Smooth muscle cell (in vitro differentiated cells): Measurements from ENCODE around the gene CLCA4. TPM values are rescaled to one million over a fixed set of nuclear protein-coding genes. Genes with fewer than 3 reads are reported as not detected.

ENCODE experiments used
- DNase-seq: peaks from one replicate; lab custom pipeline; 2025; ENCODE audit not compliant: unreplicated experiment; lab: John Stamatoyannopoulos, UW
- H2AFZ ChIP-seq: fragments of 200-600 bp; sonication (generic); 2 replicates; pipeline ENCODE4 v1.6.0; 2016; ENCODE audit warnings: antibody characterized with exemption, low read depth, mild to moderate bottlenecking
- H3F3A ChIP-seq: fragments of 200-600 bp; sonication (generic); 2 replicates; pipeline ENCODE4 v1.6.0; 2017; ENCODE audit warnings: antibody characterized with exemption, low read depth
- H3K27ac ChIP-seq: fragments of 200-600 bp; sonication (generic); 2 replicates; pipeline ENCODE4 v1.5.1; 2016; ENCODE audit warnings: low read depth, mild to moderate bottlenecking
- H3K27me3 ChIP-seq: fragments of 200-600 bp; sonication (generic); 2 replicates; pipeline ENCODE4 v1.6.1; 2016; ENCODE audit warnings: low read depth, mild to moderate bottlenecking
- H3K36me3 ChIP-seq: fragments of 200-600 bp; sonication (generic); 2 replicates; pipeline ENCODE4 v1.5.1; 2016; ENCODE audit warnings: low read depth
- H3K4me1 ChIP-seq: fragments of 200-600 bp; sonication (generic); 2 replicates; pipeline ENCODE4 v1.5.1; 2016; ENCODE audit warnings: low read depth
- H3K4me2 ChIP-seq: fragments of 200-600 bp; sonication (generic); 2 replicates; pipeline ENCODE4 v1.6.0; 2016; ENCODE audit warnings: mild to moderate bottlenecking
- H3K4me3 ChIP-seq: fragments of 200-600 bp; sonication (generic); 2 replicates; pipeline ENCODE4 v1.5.1; 2016; ENCODE audit warnings: mild to moderate bottlenecking
- H3K79me2 ChIP-seq: fragments of 200-600 bp; sonication (generic); 2 replicates; pipeline ENCODE4 v1.6.0; 2016; ENCODE audit warnings: low read depth, mild to moderate bottlenecking
- H3K9ac ChIP-seq: fragments of 200-600 bp; sonication (generic); 2 replicates; pipeline ENCODE4 v1.6.0; 2016; ENCODE audit warnings: low read depth
- H3K9me3 ChIP-seq: fragments of 200-600 bp; sonication (generic); replicated peaks from 2 replicates; pipeline ENCODE4 v1.5.1; 2016; ENCODE audit warnings: low read depth
- H4K20me1 ChIP-seq: fragments of 200-600 bp; sonication (generic); 2 replicates; pipeline ENCODE4 v1.6.0; 2016; ENCODE audit warnings: low read depth
- WGBS: methylation state at CpG from one replicate; pipeline ENCODE4 v1.1.7; 2016; ENCODE audit warnings: low lambda C conversion rate; 5-methylcytosine and 5-hydroxymethylcytosine counted together
- polyA plus RNA-seq: library from polyadenylated mRNA; unstranded; fragments of >200 nt; fragmentation: Nextera tagmentation; extraction: Ambion mirVana; gene quantifications from 2 replicates; pipeline ENCODE4 v1.2.1, GENCODE V29; 2016
- total RNA-seq: library from RNA; depleted of rRNA; stranded (reverse); fragments of >200 nt; gene quantifications from 2 replicates; pipeline ENCODE4 v1.2.3, GENCODE V29; 2014
- TF ChIP-seq, protein P1 (sequence below): fragments of 200-600 bp; sonication (generic); IDR thresholded peaks from 2 replicates; pipeline ENCODE4 v1.5.1; 2017; ENCODE audit warnings: borderline replicate concordance, mild to moderate bottlenecking, antibody characterized with exemption; ENCODE audit not compliant: insufficient read depth, poor library complexity, severe bottlenecking

Gene CLCA4
- total and polyA plus RNA-seq, 2 experiments from 2014 or later, result not detected

DNA sequence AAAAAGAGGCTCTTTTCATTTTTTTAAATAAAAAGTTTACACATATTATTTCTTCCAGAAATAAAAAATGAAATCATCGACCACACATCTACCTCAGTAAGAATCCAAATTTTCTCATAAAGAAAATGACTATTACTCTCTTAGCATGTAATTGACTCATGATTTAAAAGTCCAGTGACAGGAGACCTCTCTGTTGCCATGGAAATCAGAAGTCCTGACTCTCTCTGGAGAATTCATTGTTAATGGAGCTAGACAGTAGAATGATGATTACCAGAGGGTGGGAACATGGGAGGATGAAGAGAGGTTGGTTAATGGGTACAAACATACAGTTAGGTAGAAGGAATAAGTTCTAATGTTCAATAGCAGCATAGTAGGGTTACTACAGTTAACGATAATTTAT lies 5.0 kb upstream of the CLCA4 start:
- no peaks in the 10 kb centered on the region for H4K20me1 ChIP-seq
- H3K4me1 ChIP-seq, result no peaks in the 10 kb centered on the region
- DNase-seq, result no peak
- H3K9ac ChIP-seq, result peak overlapping the region; percentile 24
- H3K4me3 ChIP-seq, result no peak overlapping the region
- no peaks in the 10 kb centered on the region for H3K9me3 ChIP-seq
- H3K36me3 ChIP-seq, result no peaks in the 10 kb centered on the region
- no peaks in the 10 kb centered on the region for H3F3A ChIP-seq
- H2AFZ ChIP-seq, result no peak overlapping the region
- 88% methylated on average over 2 of the region's 2 CpGs for WGBS
- H3K4me2 ChIP-seq, result no peak overlapping the region
- H3K79me2 ChIP-seq, result no peaks in the 10 kb centered on the region
- H3K27me3 ChIP-seq, result no peaks in the 10 kb centered on the region
- TF ChIP-seq, protein P1, sequence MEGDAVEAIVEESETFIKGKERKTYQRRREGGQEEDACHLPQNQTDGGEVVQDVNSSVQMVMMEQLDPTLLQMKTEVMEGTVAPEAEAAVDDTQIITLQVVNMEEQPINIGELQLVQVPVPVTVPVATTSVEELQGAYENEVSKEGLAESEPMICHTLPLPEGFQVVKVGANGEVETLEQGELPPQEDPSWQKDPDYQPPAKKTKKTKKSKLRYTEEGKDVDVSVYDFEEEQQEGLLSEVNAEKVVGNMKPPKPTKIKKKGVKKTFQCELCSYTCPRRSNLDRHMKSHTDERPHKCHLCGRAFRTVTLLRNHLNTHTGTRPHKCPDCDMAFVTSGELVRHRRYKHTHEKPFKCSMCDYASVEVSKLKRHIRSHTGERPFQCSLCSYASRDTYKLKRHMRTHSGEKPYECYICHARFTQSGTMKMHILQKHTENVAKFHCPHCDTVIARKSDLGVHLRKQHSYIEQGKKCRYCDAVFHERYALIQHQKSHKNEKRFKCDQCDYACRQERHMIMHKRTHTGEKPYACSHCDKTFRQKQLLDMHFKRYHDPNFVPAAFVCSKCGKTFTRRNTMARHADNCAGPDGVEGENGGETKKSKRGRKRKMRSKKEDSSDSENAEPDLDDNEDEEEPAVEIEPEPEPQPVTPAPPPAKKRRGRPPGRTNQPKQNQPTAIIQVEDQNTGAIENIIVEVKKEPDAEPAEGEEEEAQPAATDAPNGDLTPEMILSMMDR, result no peak
- H3K27ac ChIP-seq, result peak overlapping the region; percentile 45

DNA sequence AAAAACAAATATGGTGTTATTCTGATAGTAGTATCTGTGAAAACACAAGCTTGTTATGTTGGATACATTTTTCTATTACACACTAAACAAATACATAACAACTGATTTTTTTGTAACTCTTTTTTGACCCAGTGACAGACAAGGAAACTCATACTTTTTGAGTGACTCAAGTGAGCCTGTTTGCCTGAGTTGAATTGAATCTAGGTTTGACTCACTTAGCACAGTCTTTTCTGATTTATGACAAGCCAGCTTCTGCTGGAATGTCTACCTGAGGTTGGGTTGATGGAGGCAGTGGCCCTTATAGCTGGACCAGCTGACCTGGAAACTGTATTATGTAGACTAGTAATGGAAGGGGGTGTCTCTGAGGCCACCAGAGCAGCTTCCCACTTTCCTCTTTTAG lies 4.2 kb upstream of the CLCA4 start:
- no peak for DNase-seq
- Histone ChIP-seq H3K79me2 (no peaks in the 10 kb centered on the region), H3F3A (no peaks in the 10 kb centered on the region), H4K20me1 (no peaks in the 10 kb centered on the region), H3K36me3 (no peaks in the 10 kb centered on the region), H3K27me3 (no peaks in the 10 kb centered on the region), H3K9me3 (no peaks in the 10 kb centered on the region), H3K4me1 (no peaks in the 10 kb centered on the region), H3K4me3 (no peak overlapping the region), H3K27ac (peak overlapping the region; percentile 52), H3K4me2 (no peak overlapping the region), H2AFZ (no peak overlapping the region), H3K9ac (peak overlapping the region; percentile 24)
- TF ChIP-seq, protein P1, result no peak

DNA sequence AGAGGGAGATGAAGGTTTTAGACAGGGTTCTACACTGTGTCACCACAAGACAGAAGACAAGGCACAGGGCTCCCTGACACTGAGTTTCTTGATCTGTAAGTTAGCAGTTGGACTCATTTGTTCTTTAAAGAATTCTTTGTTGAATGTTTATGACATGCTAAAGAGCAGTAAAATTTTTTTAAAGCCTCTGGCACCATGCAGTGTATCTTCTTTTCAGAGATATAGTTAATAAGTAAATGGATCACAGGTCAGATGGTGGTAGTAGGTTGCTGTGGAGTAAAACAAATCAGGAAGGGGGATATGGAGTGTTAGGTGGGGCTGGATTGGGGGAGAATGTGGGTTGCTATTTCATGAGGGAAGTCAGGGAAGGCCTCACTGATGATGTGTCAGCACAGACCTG lies 2.0 kb downstream of the CLCA4 start:
- H2AFZ ChIP-seq, result no peak overlapping the region
- no peaks in the 10 kb centered on the region for H3K27me3 ChIP-seq
- H3K4me3 ChIP-seq, result no peak overlapping the region
- H3F3A ChIP-seq, result no peaks in the 10 kb centered on the region
- TF ChIP-seq, protein P1, result no peak
- H3K36me3 ChIP-seq, result no peaks in the 10 kb centered on the region
- no peak overlapping the region for H3K4me2 ChIP-seq
- H4K20me1 ChIP-seq, result no peaks in the 10 kb centered on the region
- no peak for DNase-seq
- H3K79me2 ChIP-seq, result no peaks in the 10 kb centered on the region
- no peaks in the 10 kb centered on the region for H3K9me3 ChIP-seq
- H3K9ac ChIP-seq, result no peak overlapping the region
- no peak overlapping the region for H3K27ac ChIP-seq
- H3K4me1 ChIP-seq, result no peaks in the 10 kb centered on the region

DNA sequence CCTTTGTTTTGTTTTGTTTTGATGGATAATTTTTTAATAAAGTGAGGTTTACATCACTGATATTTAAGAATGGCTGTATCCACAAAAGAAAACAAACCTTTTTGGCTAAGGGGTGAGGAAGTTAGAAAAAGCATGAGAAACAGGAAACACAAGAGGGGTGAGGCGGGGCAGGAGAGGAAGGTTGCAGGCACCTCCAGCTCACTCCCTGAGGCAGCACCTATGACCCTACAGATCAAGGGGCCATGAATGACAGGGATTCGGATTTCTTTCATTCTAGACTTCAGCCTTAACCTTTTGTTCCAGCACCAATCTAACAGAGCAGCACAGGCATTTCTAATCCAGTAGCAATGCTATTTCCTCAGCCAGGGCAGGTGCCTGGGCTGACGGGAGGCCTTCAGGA lies 4.4 kb downstream of the CLCA4 start:
- Histone ChIP-seq H3K4me1 (no peaks in the 10 kb centered on the region), H3K4me2 (no peak overlapping the region), H3K9me3 (no peaks in the 10 kb centered on the region), H3K79me2 (no peaks in the 10 kb centered on the region), H3K36me3 (no peaks in the 10 kb centered on the region), H3K27ac (no peak overlapping the region), H3K4me3 (no peak overlapping the region), H3F3A (no peaks in the 10 kb centered on the region), H3K27me3 (no peaks in the 10 kb centered on the region), H4K20me1 (no peaks in the 10 kb centered on the region), H2AFZ (no peak overlapping the region), H3K9ac (no peak overlapping the region)
- TF ChIP-seq, protein P1, result no peak
- WGBS, result 87% methylated on average over 3 of the region's 3 CpGs
- DNase-seq, result no peak
